HepG2 (cell line): Measurements from ENCODE around the gene SMYD4. TPM values are rescaled to one million over a fixed set of nuclear protein-coding genes. Genes with fewer than 3 reads are reported as not detected.
A peak's percentile ranks its signal among the peaks of the same experiment; 100 is the strongest.

ENCODE experiments used
- AGO2 ChIP-seq: fragments of 200-400 bp; formaldehyde crosslinking; optimal IDR thresholded peaks from 2 replicates; pipeline ENCODE3; 2017; ENCODE audit warnings: mild to moderate bottlenecking, low read depth, low read length, moderate library complexity
- ARNTL ChIP-seq: sonication (generic); formaldehyde crosslinking; IDR thresholded peaks from 2 replicates; pipeline ENCODE4 v1.4.0; 2020; ENCODE audit warnings: mild to moderate bottlenecking, missing genetic modification reagents
- BORCS8-MEF2B ChIP-seq: sonication (generic); formaldehyde crosslinking; IDR thresholded peaks from 2 replicates; pipeline ENCODE4 v1.8.0; 2022; ENCODE audit warnings: mild to moderate bottlenecking, missing genetic modification reagents
- JUNB ChIP-seq: sonication (generic); formaldehyde crosslinking; IDR thresholded peaks from 2 replicates; pipeline ENCODE4 v1.8.0; 2022; ENCODE audit warnings: missing genetic modification reagents, mild to moderate bottlenecking, borderline replicate concordance
- JUND ChIP-seq: sonication (generic); formaldehyde crosslinking; IDR thresholded peaks from 2 replicates; pipeline ENCODE4 v1.8.0; 2022; ENCODE audit warnings: mild to moderate bottlenecking, missing genetic modification reagents
- KDM5B ChIP-seq: sonication (generic); formaldehyde crosslinking; IDR thresholded peaks from 2 replicates; pipeline ENCODE4 v1.4.0; 2020; ENCODE audit warnings: missing genetic modification reagents, mild to moderate bottlenecking, borderline replicate concordance
- MEIS1 ChIP-seq: sonication (generic); formaldehyde crosslinking; IDR thresholded peaks from 2 replicates; pipeline ENCODE4 v1.9.0; 2021; ENCODE audit warnings: mild to moderate bottlenecking, missing genetic modification reagents, moderate library complexity, borderline replicate concordance
- NR2C2 ChIP-seq: sonication (generic); formaldehyde crosslinking; IDR thresholded peaks from 2 replicates; pipeline ENCODE4 v1.4.0; 2020; ENCODE audit warnings: missing genetic modification reagents, mild to moderate bottlenecking, moderate library complexity, borderline replicate concordance
- NR2F6 ChIP-seq, 2 experiments: IDR thresholded peaks; 2 replicates each; pipeline ENCODE4 v1.6.1; 2016; ENCODE audit warnings: antibody characterized with exemption in 1 of 2, mild to moderate bottlenecking in 1 of 2
- POLR2A ChIP-seq, 2 experiments: IDR thresholded peaks; 2 replicates each; pipeline ENCODE4 v1.6.1; 2011; ENCODE audit warnings: low read depth in 2 of 2, low read length in 2 of 2, mild to moderate bottlenecking in 1 of 2, moderate library complexity in 1 of 2; ENCODE audit not compliant: insufficient read depth in 1 of 2
- RXRA ChIP-seq: sonication (generic); formaldehyde crosslinking; IDR thresholded peaks from 2 replicates; pipeline ENCODE4 v1.5.1; 2020; ENCODE audit warnings: missing genetic modification reagents
- SALL1 ChIP-seq: sonication (generic); formaldehyde crosslinking; IDR thresholded peaks from 2 replicates; pipeline ENCODE4 v1.8.0; 2022; ENCODE audit warnings: mild to moderate bottlenecking, missing genetic modification reagents
- SALL2 ChIP-seq: sonication (generic); formaldehyde crosslinking; IDR thresholded peaks from 2 replicates; pipeline ENCODE4 v1.8.1; 2023; ENCODE audit warnings: mild to moderate bottlenecking, missing genetic modification reagents, inconsistent platforms
- SP2 ChIP-seq: sonication (generic); formaldehyde crosslinking; IDR thresholded peaks from 2 replicates; pipeline ENCODE4 v1.5.1; 2020; ENCODE audit warnings: mild to moderate bottlenecking, missing genetic modification reagents
- TBP ChIP-seq: sonication (generic); formaldehyde crosslinking; IDR thresholded peaks from 2 replicates; pipeline ENCODE4 v1.5.0; 2020; ENCODE audit warnings: missing genetic modification reagents
- TRIM24 ChIP-seq: sonication (generic); formaldehyde crosslinking; IDR thresholded peaks from 2 replicates; pipeline ENCODE4 v1.8.0; 2022; ENCODE audit warnings: mild to moderate bottlenecking, missing genetic modification reagents
- ZBTB3 ChIP-seq: sonication (generic); formaldehyde crosslinking; IDR thresholded peaks from 2 replicates; pipeline ENCODE4 v1.4.0; 2020; ENCODE audit warnings: low read depth, mild to moderate bottlenecking, moderate library complexity, missing genetic modification reagents, borderline replicate concordance
- ZFX ChIP-seq: sonication (generic); formaldehyde crosslinking; IDR thresholded peaks from 2 replicates; pipeline ENCODE4 v1.4.0; 2020; ENCODE audit warnings: mild to moderate bottlenecking, low read depth, missing genetic modification reagents, moderate library complexity
- ZNF263 ChIP-seq: sonication (generic); formaldehyde crosslinking; IDR thresholded peaks from 2 replicates; pipeline ENCODE4 v1.4.0; 2020; ENCODE audit warnings: missing genetic modification reagents
- ZNF30 ChIP-seq: sonication (generic); formaldehyde crosslinking; IDR thresholded peaks from 2 replicates; pipeline ENCODE4 v1.5.0; 2020; ENCODE audit warnings: mild to moderate bottlenecking, missing genetic modification reagents
- ZNF335 ChIP-seq: sonication (generic); formaldehyde crosslinking; IDR thresholded peaks from 2 replicates; pipeline ENCODE4 v1.4.0; 2020; ENCODE audit warnings: missing genetic modification reagents
- ZZZ3 ChIP-seq: sonication (generic); formaldehyde crosslinking; IDR thresholded peaks from 2 replicates; pipeline ENCODE4 v1.4.0; 2020; ENCODE audit warnings: missing genetic modification reagents, mild to moderate bottlenecking, borderline replicate concordance
- polyA plus RNA-seq, 8 experiments: library from polyadenylated mRNA; depleted of rRNA in 3 of 8; stranded (reverse) in 7 of 8; unstranded in 1 of 8; fragments of >200 nt; fragmentation: Illumina TruSeq in 4 of 8; extraction: Trizol in 4 of 8; gene quantifications; 2 replicates each; pipeline versions ENCODE4 v1.2.1 to v1.2.3, GENCODE V29; 2011 to 2016; ENCODE audit warnings: low read depth in 4 of 8, missing spikeins in 1 of 8, mixed read lengths in 1 of 8; ENCODE audit not compliant: insufficient read depth in 1 of 8
- total RNA-seq, 5 experiments: library from RNA; depleted of rRNA; stranded (reverse); fragments of >200 nt; fragmentation: Illumina TruSeq; extraction: Trizol; gene quantifications; 2 replicates each; pipeline ENCODE4 v1.2.3, GENCODE V29; 2016; ENCODE audit warnings: low read depth in 1 of 5
- TF ChIP-seq, protein P1 (sequence below): sonication (generic); formaldehyde crosslinking; IDR thresholded peaks from 2 replicates; pipeline ENCODE4 v1.4.0; 2020; ENCODE audit warnings: mild to moderate bottlenecking, missing genetic modification reagents
- TF ChIP-seq, protein P2 (sequence below): sonication (generic); formaldehyde crosslinking; IDR thresholded peaks from 2 replicates; pipeline ENCODE4 v1.5.1; 2020; ENCODE audit warnings: mild to moderate bottlenecking, missing genetic modification reagents, moderate library complexity
- TF ChIP-seq, protein P3 (sequence below): sonication (generic); formaldehyde crosslinking; IDR thresholded peaks from 2 replicates; pipeline ENCODE4 v1.4.0; 2020; ENCODE audit warnings: missing genetic modification reagents

The SMYD4 gene
- total and polyA plus RNA-seq, 2 of the 13 experiments (the other 11 are each of a cell fraction or from before 2014, with no cell fraction given), result 7.4 to 11.3 TPM

DNA sequence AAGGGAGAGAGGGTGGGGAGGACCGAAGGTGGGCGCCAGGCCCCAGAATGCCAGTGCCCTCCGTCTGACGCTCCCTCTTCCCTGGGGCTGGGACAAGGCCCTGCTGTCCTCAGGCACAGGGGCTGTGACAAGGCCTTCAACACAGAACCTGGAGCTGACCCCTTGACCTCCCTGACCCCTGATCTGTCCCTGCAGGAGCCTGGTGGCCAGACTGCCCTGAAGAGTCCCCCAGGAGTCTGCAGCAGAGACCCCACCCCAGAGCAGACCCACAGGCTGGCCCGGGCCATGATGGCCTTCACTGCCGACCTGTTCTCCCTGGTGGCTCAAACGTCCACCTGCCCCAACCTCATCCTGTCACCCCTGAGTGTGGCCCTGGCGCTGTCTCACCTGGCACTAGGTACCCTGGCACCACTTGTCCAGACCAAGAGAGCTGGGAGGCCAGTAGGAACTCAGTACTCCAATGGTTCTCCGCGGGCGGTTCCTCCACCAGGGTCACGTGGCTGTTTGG lies 84.1 kb downstream of the SMYD4 start (continued):
- TF ChIP-seq, protein P1, sequence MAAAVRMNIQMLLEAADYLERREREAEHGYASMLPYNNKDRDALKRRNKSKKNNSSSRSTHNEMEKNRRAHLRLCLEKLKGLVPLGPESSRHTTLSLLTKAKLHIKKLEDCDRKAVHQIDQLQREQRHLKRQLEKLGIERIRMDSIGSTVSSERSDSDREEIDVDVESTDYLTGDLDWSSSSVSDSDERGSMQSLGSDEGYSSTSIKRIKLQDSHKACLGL (CRISPR knock-in tag), result 0 out of 2 replicates have a peak, but pooled peaks have one; percentile 40
- peak; percentile 61; the same call in 1 of the 2 replicates for TF ChIP-seq ARNTL (CRISPR knock-in tag)
- TF ChIP-seq KDM5B, result peak; percentile 33; the same call in 1 of the 2 replicates
- no peak for TF ChIP-seq ZNF335 (CRISPR knock-in tag)
- TF ChIP-seq ZFX (CRISPR knock-in tag), result peak; percentile 53; the same call in 1 of the 2 replicates
- TF ChIP-seq JUND (CRISPR knock-in tag), result no peak
- no peak for TF ChIP-seq TBP (CRISPR knock-in tag)
- peak; percentile 77 for TF ChIP-seq ZNF263 (CRISPR knock-in tag)
- TF ChIP-seq ZZZ3 (CRISPR knock-in tag), result 0 out of 2 replicates have a peak, but pooled peaks have one; percentile 30
- TF ChIP-seq POLR2A (IDR thresholded peaks at IDR 0.05; ENCODE audit: insufficient read depth in 1 of 2, low read depth in 2 of 2, low read length in 2 of 2), result peak in 1 of 2 experiments; percentile 34; a peak in 2 of 4 replicates
- TF ChIP-seq SP2 (CRISPR knock-in tag), result no peak
- TF ChIP-seq, protein P2, sequence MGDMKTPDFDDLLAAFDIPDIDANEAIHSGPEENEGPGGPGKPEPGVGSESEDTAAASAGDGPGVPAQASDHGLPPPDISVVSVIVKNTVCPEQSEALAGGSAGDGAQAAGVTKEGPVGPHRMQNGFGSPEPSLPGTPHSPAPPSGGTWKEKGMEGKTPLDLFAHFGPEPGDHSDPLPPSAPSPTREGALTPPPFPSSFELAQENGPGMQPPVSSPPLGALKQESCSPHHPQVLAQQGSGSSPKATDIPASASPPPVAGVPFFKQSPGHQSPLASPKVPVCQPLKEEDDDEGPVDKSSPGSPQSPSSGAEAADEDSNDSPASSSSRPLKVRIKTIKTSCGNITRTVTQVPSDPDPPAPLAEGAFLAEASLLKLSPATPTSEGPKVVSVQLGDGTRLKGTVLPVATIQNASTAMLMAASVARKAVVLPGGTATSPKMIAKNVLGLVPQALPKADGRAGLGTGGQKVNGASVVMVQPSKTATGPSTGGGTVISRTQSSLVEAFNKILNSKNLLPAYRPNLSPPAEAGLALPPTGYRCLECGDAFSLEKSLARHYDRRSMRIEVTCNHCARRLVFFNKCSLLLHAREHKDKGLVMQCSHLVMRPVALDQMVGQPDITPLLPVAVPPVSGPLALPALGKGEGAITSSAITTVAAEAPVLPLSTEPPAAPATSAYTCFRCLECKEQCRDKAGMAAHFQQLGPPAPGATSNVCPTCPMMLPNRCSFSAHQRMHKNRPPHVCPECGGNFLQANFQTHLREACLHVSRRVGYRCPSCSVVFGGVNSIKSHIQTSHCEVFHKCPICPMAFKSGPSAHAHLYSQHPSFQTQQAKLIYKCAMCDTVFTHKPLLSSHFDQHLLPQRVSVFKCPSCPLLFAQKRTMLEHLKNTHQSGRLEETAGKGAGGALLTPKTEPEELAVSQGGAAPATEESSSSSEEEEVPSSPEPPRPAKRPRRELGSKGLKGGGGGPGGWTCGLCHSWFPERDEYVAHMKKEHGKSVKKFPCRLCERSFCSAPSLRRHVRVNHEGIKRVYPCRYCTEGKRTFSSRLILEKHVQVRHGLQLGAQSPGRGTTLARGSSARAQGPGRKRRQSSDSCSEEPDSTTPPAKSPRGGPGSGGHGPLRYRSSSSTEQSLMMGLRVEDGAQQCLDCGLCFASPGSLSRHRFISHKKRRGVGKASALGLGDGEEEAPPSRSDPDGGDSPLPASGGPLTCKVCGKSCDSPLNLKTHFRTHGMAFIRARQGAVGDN (CRISPR knock-in tag), result peak; percentile 56
- 0 out of 2 replicates have a peak, but pooled peaks have one; percentile 41 for TF ChIP-seq MEIS1 (CRISPR knock-in tag)
- TF ChIP-seq RXRA (CRISPR knock-in tag), result 0 out of 2 replicates have a peak, but pooled peaks have one; percentile 27
- TF ChIP-seq BORCS8-MEF2B (CRISPR knock-in tag), result 0 out of 2 replicates have a peak, but pooled peaks have one; percentile 51
- TF ChIP-seq AGO2, result peak; percentile 46
- TF ChIP-seq ZNF30, result no peak
- peak; percentile 78 for TF ChIP-seq NR2F6 (IDR thresholded peaks at IDR 0.05)
- TF ChIP-seq NR2F6 (CRISPR knock-in tag; IDR thresholded peaks at IDR 0.05), result peak; percentile 40; the same call in 1 of the 2 replicates
- no peak for TF ChIP-seq SALL2
- TF ChIP-seq, protein P3, sequence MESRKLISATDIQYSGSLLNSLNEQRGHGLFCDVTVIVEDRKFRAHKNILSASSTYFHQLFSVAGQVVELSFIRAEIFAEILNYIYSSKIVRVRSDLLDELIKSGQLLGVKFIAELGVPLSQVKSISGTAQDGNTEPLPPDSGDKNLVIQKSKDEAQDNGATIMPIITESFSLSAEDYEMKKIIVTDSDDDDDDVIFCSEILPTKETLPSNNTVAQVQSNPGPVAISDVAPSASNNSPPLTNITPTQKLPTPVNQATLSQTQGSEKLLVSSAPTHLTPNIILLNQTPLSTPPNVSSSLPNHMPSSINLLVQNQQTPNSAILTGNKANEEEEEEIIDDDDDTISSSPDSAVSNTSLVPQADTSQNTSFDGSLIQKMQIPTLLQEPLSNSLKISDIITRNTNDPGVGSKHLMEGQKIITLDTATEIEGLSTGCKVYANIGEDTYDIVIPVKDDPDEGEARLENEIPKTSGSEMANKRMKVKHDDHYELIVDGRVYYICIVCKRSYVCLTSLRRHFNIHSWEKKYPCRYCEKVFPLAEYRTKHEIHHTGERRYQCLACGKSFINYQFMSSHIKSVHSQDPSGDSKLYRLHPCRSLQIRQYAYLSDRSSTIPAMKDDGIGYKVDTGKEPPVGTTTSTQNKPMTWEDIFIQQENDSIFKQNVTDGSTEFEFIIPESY (CRISPR knock-in tag), result peak; percentile 65; the same call in 1 of the 2 replicates
- no peak for TF ChIP-seq SALL1 (CRISPR knock-in tag)
- no peak for TF ChIP-seq ZBTB3 (CRISPR knock-in tag)
- TF ChIP-seq JUNB (CRISPR knock-in tag), result no peak
- TF ChIP-seq NR2C2 (CRISPR knock-in tag), result 0 out of 2 replicates have a peak, but pooled peaks have one; percentile 41
- no peak for TF ChIP-seq TRIM24
